Heart left ventricle (tissue), 16 donors: ENCODE data around the gene RNF126. TPM values are rescaled to one million over a fixed set of nuclear protein-coding genes. Genes with fewer than 3 reads are reported as not detected.

Source experiments
- ATAC-seq, 4 donors: fragments of 200-7000 bp; cut with Tn5 transposase; one replicate each; pipeline ENCODE4 v1.9.1; 2020 to 2022; ENCODE audit warnings: moderate library complexity in 4 of 4, mild to moderate bottlenecking in 3 of 4, moderate number of reproducible peaks in 1 of 4
- DNase-seq, 5 donors: peaks; one replicate each; pipeline ENCODE4 v3.0.0-alpha.2; 2020
- H3K27ac ChIP-seq, 12 donors: fragments of 200-600 bp; sonication (generic) in 4 of 12; one replicate each; pipeline versions ENCODE4 v1.5.0 to v1.8.0; 2016 to 2022; ENCODE audit warnings: mild to moderate bottlenecking in 2 of 12
- H3K27me3 ChIP-seq, 9 donors: fragments of 200-600 bp; sonication (generic) in 2 of 9; one replicate each; pipeline versions ENCODE4 v1.5.1 to v1.8.0; 2016 to 2022; ENCODE audit warnings: mild to moderate bottlenecking in 3 of 9
- H3K36me3 ChIP-seq, 9 donors: fragments of 200-600 bp; sonication (generic) in 2 of 9; one replicate each; pipeline versions ENCODE4 v1.5.0 to v1.8.0; 2018 to 2022; ENCODE audit warnings: mild to moderate bottlenecking in 2 of 9
- H3K4me1 ChIP-seq, 12 donors: fragments of 200-600 bp; sonication (generic) in 4 of 12; one replicate each; pipeline versions ENCODE4 v1.5.0 to v1.8.0; 2016 to 2022; ENCODE audit warnings: mild to moderate bottlenecking in 3 of 12
- H3K4me3 ChIP-seq, 12 donors: fragments of 200-600 bp; sonication (generic) in 4 of 12; one replicate each; pipeline versions ENCODE4 v1.5.0 to v1.8.0; 2017 to 2022; ENCODE audit warnings: mild to moderate bottlenecking in 9 of 12, moderate library complexity in 4 of 12
- H3K9me3 ChIP-seq, 12 donors: fragments of 200-600 bp; sonication (generic) in 4 of 12; one replicate each; pipeline versions ENCODE4 v1.5.0 to v1.8.0; 2016 to 2022; ENCODE audit warnings: mild to moderate bottlenecking in 1 of 12
- CTCF ChIP-seq, 12 donors: fragments of 200-600 bp; sonication (generic) in 4 of 12; IDR thresholded peaks; one replicate each; pipeline versions ENCODE4 v1.5.0 to v1.8.0; 2018 to 2022; ENCODE audit warnings: antibody characterized with exemption in 12 of 12, mild to moderate bottlenecking in 5 of 12
- POLR2A ChIP-seq, 2 donors: fragments of 450-650 bp; IDR thresholded peaks; one replicate each; pipeline ENCODE4 v1.6.1; 2017; ENCODE audit warnings: antibody characterized with exemption in 2 of 2, mild to moderate bottlenecking in 2 of 2, moderate library complexity in 2 of 2
- WGBS, 4 donors: extraction: QIAGEN DNeasy Blood & Tissue Kit in 2 of 4; methylation state at CpG; one replicate each; pipeline versions ENCODE4 v1.1.5 to v1.1.7; 2013 to 2018; 5-methylcytosine and 5-hydroxymethylcytosine counted together
- intact Hi-C, 10 donors: fragments of 100-400 bp; cut with DNase I; formaldehyde crosslinking; loops; one replicate each; pipeline versions ENCODE4 v1.11.1 to v1.14.2; 2022
- polyA plus RNA-seq, 2 donors: library from polyadenylated mRNA; stranded (reverse); fragments of 200-250 nt; gene quantifications; one replicate each; pipeline ENCODE4 v1.2.3, GENCODE V29; 2013
- total RNA-seq, 9 donors: library from RNA; depleted of rRNA in 2 of 9; stranded (reverse); fragments of >200 nt in 2 of 9; fragmentation: NEBNext Ultra II Directional in 3 of 9; extraction: Animal tissue kit (Norgen Biotek cat#: 25700) in 3 of 9; gene quantifications; one replicate each; pipeline versions ENCODE4 v1.1.0 to v1.2.4, GENCODE V29; 2016 to 2023
- donor health status: ischemic (EF 13 %, LVEDD 7.1; RV severe dilation, severe dysfunction).
- donor health status: healthy with polysubstance abuse.
- donor health status: DM: no; HTN: yes; CAD: no.
- donor health status: DM: no; HTN: no; CAD: no.
- donor health status: ischemic (EF 25% LVEDD 6.9; RV normal size, moderate dysfunction).
- donor health status: ischemic (EF 25% LVEDD 5.7; RV mildly dilated, moderate dysfunction).
- donor health status: healthy.
- donor health status: DM: yes; HTN: yes; CAD: no.
- donor health status: ischemic (EF 35%, LVEDD 5.7; RV mildly dilated, moderate dysfunction).
- donor health status: nonischemic (EF 11% LVEDD 7.7; RV severe dilation, severe dysfunction).
- donor health status: DM: yes; HTN: yes; CAD: no.
- donor health status: PGD.
- donor health status: ischemic (EF 29% LVEDD 5.4; RV normal size, mild dysfunction).
- donor health status: nonischemic (EF 23%, LVEDD 6.1; RV moderate dilation, normal function).

RNF126 gene
- total and polyA plus RNA-seq, 11 donors, result 21.6 to 105 (median 29.4) TPM

DNA sequence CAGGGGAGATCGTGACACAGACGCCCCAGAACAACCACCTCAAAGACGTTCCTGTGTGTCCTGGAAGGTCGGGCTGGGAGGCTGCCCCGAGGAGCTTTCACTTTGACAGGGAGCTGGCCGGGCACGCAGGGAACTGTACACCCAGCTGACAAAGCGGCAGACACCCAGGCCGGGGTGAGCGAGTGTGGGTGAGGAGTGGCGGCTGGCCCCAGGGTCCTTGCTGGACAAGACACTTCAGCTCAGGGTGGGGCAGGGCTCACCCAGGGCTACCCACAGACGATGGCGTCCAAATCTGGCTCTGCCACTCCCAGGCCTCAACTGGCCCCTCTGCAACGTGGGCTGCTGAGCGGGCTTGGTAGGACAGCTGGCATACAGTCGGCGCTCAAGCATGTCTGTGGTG is 21.3 kb downstream of the RNF126 start:
- H3K9me3 ChIP-seq, result no peaks in the 10 kb centered on the region
- WGBS, 4 donors, result 84 to 92% (median 89%) methylated on average over 11 to 17 of the region's 17 CpGs
- H3K27ac ChIP-seq, result no peak overlapping the region
- no peak overlapping the region for H3K4me3 ChIP-seq
- DNase-seq, result no peak
- H3K36me3 ChIP-seq, result peaks cover 0 to 20% (median 10%) of the 10 kb centered on the region in 9 donors
- intact Hi-C loops, result no loop called here
- ATAC-seq, result no peak
- H3K27me3 ChIP-seq, result peaks cover 0 to 6% (median 0%) of the 10 kb centered on the region in 9 donors
- TF ChIP-seq POLR2A (IDR thresholded peaks at IDR 0.05) (no peak), CTCF (IDR thresholded peaks at IDR 0.05) (no peak)
- H3K4me1 ChIP-seq, result peaks cover 0 to 14% (median 10%) of the 10 kb centered on the region in 12 donors

GRCh38 chr19:640606-641189 is 22.3 kb downstream of the RNF126 start:
- ATAC-seq, result no peak
- intact Hi-C loops, result no loop called here
- Histone ChIP-seq H3K27ac (no peak overlapping the region), H3K4me1 (peaks cover 0 to 14% (median 10%) of the 10 kb centered on the region in 12 donors), H3K4me3 (no peak overlapping the region), H3K9me3 (no peaks in the 10 kb centered on the region), H3K27me3 (peaks cover 0 to 6% (median 0%) of the 10 kb centered on the region in 9 donors), H3K36me3 (peaks cover 0 to 11% (median under 1%) of the 10 kb centered on the region in 9 donors)
- no peak for DNase-seq
- TF ChIP-seq POLR2A (IDR thresholded peaks at IDR 0.05) (no peak), CTCF (IDR thresholded peaks at IDR 0.05) (no peak)
- 89 to 94% (median 92%) methylated on average over 9 to 31 of the region's 31 CpGs for WGBS, 4 donors

- Histone ChIP-seq H3K27me3 (peaks cover 0 to 6% (median 0%) of the 10 kb centered on the region in 9 donors), H3K9me3 (no peaks in the 10 kb centered on the region), H3K4me3 (peak overlapping the region in 10 of 12 donors; percentile 20 to 60 (median 54)), H3K36me3 (peaks cover 0 to 8% (median 0%) of the 10 kb centered on the region in 9 donors), H3K4me1 (peaks cover 0 to 14% (median 10%) of the 10 kb centered on the region in 12 donors), H3K27ac (peak overlapping the region in 3 of 12 donors; percentile 38 to 60 (median 41))
- WGBS, 4 donors, result 52 to 87% (median 54%) methylated on average over 4 to 25 of the region's 25 CpGs
- TF ChIP-seq POLR2A (IDR thresholded peaks at IDR 0.05), result no peak
- no peak for TF ChIP-seq CTCF (IDR thresholded peaks at IDR 0.05)
- no peak for DNase-seq
- intact Hi-C loops, result no loop called here
- ATAC-seq, result no peak
Measured at GRCh38 chr19:640161-640558, 22.9 kb downstream of the RNF126 start.

GRCh38 chr19:639253-640160 is 23.5 kb downstream of the RNF126 start, which contains the start of gene FGF22:
TSS of gene FGF22 (plus strand) at chr19:639879. CDS start at chr19:639926, 47 bp downstream.
- intact Hi-C loops, result loop anchor here in 1 of 10 donors (10.0 kb wide), 1 partner anchor 105 kb away; the partner anchor contains the start of gene CDC34
- peaks cover 0 to 14% (median 10%) of the 10 kb centered on the region in 12 donors for H3K4me1 ChIP-seq
- H3K36me3 ChIP-seq, result peaks cover 0 to 1% (median 0%) of the 10 kb centered on the region in 9 donors
- H3K4me3 ChIP-seq, result peak within 1 kb of the TSS in 11 of 12 donors; percentile 18 to 60 (median 53)
- peaks cover 0 to 6% (median 0%) of the 10 kb centered on the region in 9 donors for H3K27me3 ChIP-seq
- 6 to 16% (median 6%) methylated on average over 33 to 109 of the region's 109 CpGs for WGBS, 4 donors
- no peaks in the 10 kb centered on the region for H3K9me3 ChIP-seq
- TF ChIP-seq CTCF (IDR thresholded peaks at IDR 0.05), result no peak
- TF ChIP-seq POLR2A (IDR thresholded peaks at IDR 0.05), result no peak
- ATAC-seq (peak; percentile 68 to 95 (median 92)), DNase-seq (peak; percentile 93 to 96 (median 93))
- H3K27ac ChIP-seq, result peak within 1 kb of the TSS in 3 of 12 donors; percentile 38 to 60 (median 41)
